Endothelial cell of umbilical vein (primary cell): Measurements from ENCODE around the gene ZC3H12C. TPM values are rescaled to one million over a fixed set of nuclear protein-coding genes. Genes with fewer than 3 reads are reported as not detected.

Source experiments
- BruUV-seq: library from RNA; stranded (reverse); fragments of 400-500 nt; replicated peaks from 2 replicates; lab custom pipeline; 2021; lab: Mats Ljungman, UMichigan
- CTCF ChIA-PET: fragments of 300-600, 350-600 bp; sonication (Branson Sonifier 250); formaldehyde crosslinking; loops from one replicate; lab custom pipeline; 2021; ENCODE audit warnings: antibody characterized with exemption, inconsistent platforms; lab: Charles Lee
- POLR2A ChIA-PET: fragments of 300-600, 350-600 bp; sonication (Branson Sonifier 250); formaldehyde crosslinking; loops from one replicate; lab custom pipeline; 2021; ENCODE audit warnings: antibody characterized with exemption, inconsistent platforms; lab: Charles Lee
- DNase-seq: peaks from one replicate; pipeline ENCODE4 v3.0.0-alpha.2; 2011; ENCODE audit warnings: low read depth, low spot score
- FAIRE-seq: peaks from 2 replicates; lab custom pipeline; 2011; peaks lifted over from hg19 to GRCh38; lab: Jason Lieb, UNC
- H2AFZ ChIP-seq: 2 replicates; pipeline ENCODE4 v1.6.0; 2012; ENCODE audit warnings: low read depth, low read length, control low read depth, inconsistent platforms
- H3K27ac ChIP-seq: 2 replicates; pipeline ENCODE4 v1.5.1; 2011; ENCODE audit warnings: low read depth, mild to moderate bottlenecking, control low read depth, low read length, moderate library complexity; ENCODE audit not compliant: insufficient read depth
- H3K27me3 ChIP-seq, 2 experiments: 2 replicates each; pipeline versions ENCODE4 v1.6.0 to v1.6.1; 2011; ENCODE audit warnings: low read length in 2 of 2, mixed read lengths in 1 of 2; ENCODE audit not compliant: control insufficient read depth in 2 of 2, insufficient read depth in 2 of 2
- H3K36me3 ChIP-seq, 2 experiments: 2 replicates in 1 of 2; 3 replicates in 1 of 2; pipeline ENCODE4 v1.5.1; 2011; ENCODE audit warnings: low read length in 2 of 2, mild to moderate bottlenecking in 1 of 2, moderate library complexity in 1 of 2; ENCODE audit not compliant: control insufficient read depth in 2 of 2, insufficient read depth in 2 of 2; ENCODE audit errors: extremely low read depth in 1 of 2
- H3K4me1 ChIP-seq: 3 replicates; pipeline ENCODE4 v1.5.1; 2011; ENCODE audit warnings: mild to moderate bottlenecking, low read length; ENCODE audit not compliant: control insufficient read depth, insufficient read depth; ENCODE audit errors: extremely low read depth
- H3K4me2 ChIP-seq: 2 replicates; pipeline ENCODE4 v1.6.1; 2011; ENCODE audit warnings: low read length, control low read depth, mixed read lengths; ENCODE audit not compliant: insufficient read depth
- H3K4me3 ChIP-seq, 3 experiments: fragments of 200-600 bp in 1 of 3; sonication (generic), shearing (Covaris generic) in 1 of 3; replicated peaks in 1 of 3; 2 replicates each; pipeline ENCODE4 v1.5.1; 2011 to 2016; ENCODE audit warnings: control low read depth in 3 of 3, low read length in 3 of 3, mild to moderate bottlenecking in 2 of 3, inconsistent platforms in 1 of 3, low read depth in 1 of 3, moderate library complexity in 1 of 3; ENCODE audit not compliant: insufficient read depth in 1 of 3
- H3K79me2 ChIP-seq: 2 replicates; pipeline ENCODE4 v1.6.0; 2012; ENCODE audit warnings: low read length, inconsistent platforms; ENCODE audit not compliant: control insufficient read depth, insufficient read depth
- H3K9ac ChIP-seq: replicated peaks from 2 replicates; pipeline ENCODE3; 2011; ENCODE audit warnings: low read length, control low read depth; ENCODE audit not compliant: insufficient read depth; ENCODE audit errors: extremely low read depth
- H3K9me1 ChIP-seq: replicated peaks from 3 replicates; pipeline ENCODE4 v1.6.0; 2011; ENCODE audit warnings: mild to moderate bottlenecking, low read length; ENCODE audit not compliant: control insufficient read depth, insufficient read depth; ENCODE audit errors: extremely low read depth
- H3K9me3 ChIP-seq: replicated peaks from 2 replicates; pipeline ENCODE4 v1.5.1; 2012; ENCODE audit warnings: low read length, inconsistent platforms; ENCODE audit not compliant: control insufficient read depth, insufficient read depth
- H4K20me1 ChIP-seq: replicated peaks from 2 replicates; pipeline ENCODE3; 2011; ENCODE audit warnings: mild to moderate bottlenecking, low read length; ENCODE audit not compliant: control insufficient read depth, insufficient read depth; ENCODE audit errors: extremely low read depth
- CTCF ChIP-seq, 2 donors: IDR thresholded peaks; 1 replicate in 1 of 2; 2 replicates in 1 of 2; pipeline ENCODE4 v1.5.1; 2011; ENCODE audit warnings: low read length in 2 of 2, mild to moderate bottlenecking in 2 of 2, moderate library complexity in 2 of 2, control low read depth in 1 of 2, inconsistent platforms in 1 of 2, low read depth in 1 of 2; ENCODE audit not compliant: insufficient read depth in 1 of 2; ENCODE audit errors: extremely low read depth in 1 of 2
- EZH2 ChIP-seq: IDR thresholded peaks from 2 replicates; pipeline ENCODE4 v1.6.1; 2012; ENCODE audit warnings: borderline replicate concordance, low read depth, mild to moderate bottlenecking, moderate library complexity, low read length, inconsistent platforms; ENCODE audit not compliant: severe bottlenecking
- FOS ChIP-seq: IDR thresholded peaks from 2 replicates; pipeline ENCODE4 v1.6.1; 2011; ENCODE audit warnings: mild to moderate bottlenecking, low read length, moderate library complexity, borderline replicate concordance; ENCODE audit not compliant: insufficient read depth
- GATA2 ChIP-seq: IDR thresholded peaks from 2 replicates; pipeline ENCODE4 v1.7.0; 2011; ENCODE audit warnings: low read depth, mild to moderate bottlenecking, moderate library complexity, mixed read lengths, low read length; ENCODE audit not compliant: insufficient read length, insufficient read depth
- JUN ChIP-seq: IDR thresholded peaks from 2 replicates; pipeline ENCODE4 v1.6.1; 2011; ENCODE audit warnings: borderline replicate concordance, low read depth; ENCODE audit not compliant: insufficient read length, insufficient read depth
- MAX ChIP-seq: IDR thresholded peaks from 2 replicates; pipeline ENCODE4 v1.6.1; 2011; ENCODE audit not compliant: insufficient read depth, insufficient read length
- MYC ChIP-seq: IDR thresholded peaks from one replicate; pipeline ENCODE4 v1.6.1; 2011; ENCODE audit warnings: mild to moderate bottlenecking, low read depth, low read length
- POLR2A ChIP-seq: IDR thresholded peaks from 2 replicates; pipeline ENCODE4 v1.6.1; 2012; ENCODE audit warnings: low read depth, mild to moderate bottlenecking, control low read depth, low read length
- POLR2AphosphoS5 ChIP-seq: IDR thresholded peaks from 2 replicates; pipeline ENCODE4 v1.6.1; 2012; ENCODE audit warnings: low read depth, mild to moderate bottlenecking, control low read depth, low read length, moderate library complexity; ENCODE audit not compliant: insufficient read depth
- dilution Hi-C: fragments of 300-500 bp; cut with MboI; formaldehyde crosslinking; loops from one replicate; pipeline ENCODE4 v1.15.0; 2019; ENCODE audit warnings: low sequenced_read_pairs; ENCODE audit not compliant: extremely low pct_ligation_motif_present
- intact Hi-C: fragments of 100-400 bp; cut with micrococcal nuclease; formaldehyde crosslinking; loops from one replicate; pipeline ENCODE4 v1.10.0; 2022
- polyA plus RNA-seq, 4 experiments: library from polyadenylated mRNA; depleted of rRNA in 3 of 4; stranded (reverse) in 3 of 4; unstranded in 1 of 4; fragments of >200 nt; gene quantifications; 2 replicates each; pipeline versions ENCODE4 v1.2.1 to v1.2.3, GENCODE V29; 2011 to 2012; ENCODE audit warnings: missing spikeins in 1 of 4
- total RNA-seq: library from RNA; stranded (reverse); gene quantifications from 2 replicates; pipeline ENCODE4 v1.2.3, GENCODE V29; 2021

Gene ZC3H12C
- total and polyA plus RNA-seq, 2 donors (not counting 3 experiments of a cell fraction or from before 2014, with no cell fraction given), result 5.5 to 14.7 TPM

GRCh38 chr11:110123003-110123402 is 29.8 kb downstream of the ZC3H12C start:
- Histone ChIP-seq H3K4me1 (peaks cover 11% of the 10 kb centered on the region), H4K20me1 (no peaks in the 10 kb centered on the region), H3K4me2 (no peak overlapping the region), H3K27me3 (no peaks in the 10 kb centered on the region), H3K79me2 (peaks cover 33% of the 10 kb centered on the region), H3K9me1 (no peaks in the 10 kb centered on the region), H3K9me3 (no peaks in the 10 kb centered on the region), H3K27ac (no peak overlapping the region), H3K4me3 (no peak overlapping the region), H3K36me3 (no peaks in the 10 kb centered on the region), H3K9ac (no peak overlapping the region), H2AFZ (no peak overlapping the region)
- dilution Hi-C loops (no loop called here), intact Hi-C loops (no loop called here)
- no TSS peak for BruUV-seq
- FAIRE-seq (no peak), DNase-seq (no peak)
- POLR2A ChIA-PET, result no interaction called here
- CTCF ChIA-PET, result no interaction called here
- TF ChIP-seq CTCF (IDR thresholded peaks at IDR 0.05; ENCODE audit: extremely low read depth in 1 of 2, insufficient read depth in 1 of 2, low read depth in 1 of 2, low read length in 2 of 2) (no peak), MYC (no peak), JUN (no peak), POLR2A (no peak), POLR2AphosphoS5 (no peak), MAX (no peak), EZH2 (no peak), GATA2 (no peak), FOS (no peak)
